AG10803 (cell line): ENCODE data around the gene ARID3A.

ENCODE experiments used
- DNase-seq: peaks from one replicate; pipeline ENCODE4 v3.0.0; 2010; ENCODE audit warnings: low read depth
- H3K4me3 ChIP-seq: 2 replicates; pipeline ENCODE4 v1.5.1; 2011; ENCODE audit warnings: mild to moderate bottlenecking, low read length, control low read depth
- TF ChIP-seq, protein P1 (sequence below): conservative IDR thresholded peaks from 2 replicates; pipeline ENCODE4 v1.5.1; 2011; ENCODE audit warnings: mild to moderate bottlenecking, low read length, control low read depth, inconsistent platforms

The ARID3A gene

DNA sequence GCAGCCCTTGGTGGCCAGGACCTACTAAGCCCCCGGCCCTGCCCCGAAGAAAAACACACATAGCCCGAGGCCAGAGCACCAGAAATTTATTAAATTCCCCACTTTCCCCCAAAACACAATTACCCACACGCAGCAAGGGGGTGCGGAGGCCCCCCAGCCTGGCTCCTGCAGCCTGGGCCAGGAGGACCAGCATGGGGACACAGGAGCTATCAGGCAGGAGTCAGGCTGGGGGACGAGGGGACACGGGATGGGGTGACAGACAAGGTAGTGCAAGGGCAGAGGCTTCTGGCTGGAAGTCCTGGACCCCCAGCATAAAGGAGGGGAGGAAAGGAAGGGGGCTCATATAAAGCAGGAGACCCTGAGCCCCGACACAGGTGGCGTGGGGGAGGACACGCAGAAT lies 29.4 kb upstream of the ARID3A start:
- no peak for DNase-seq
- TF ChIP-seq, protein P1, sequence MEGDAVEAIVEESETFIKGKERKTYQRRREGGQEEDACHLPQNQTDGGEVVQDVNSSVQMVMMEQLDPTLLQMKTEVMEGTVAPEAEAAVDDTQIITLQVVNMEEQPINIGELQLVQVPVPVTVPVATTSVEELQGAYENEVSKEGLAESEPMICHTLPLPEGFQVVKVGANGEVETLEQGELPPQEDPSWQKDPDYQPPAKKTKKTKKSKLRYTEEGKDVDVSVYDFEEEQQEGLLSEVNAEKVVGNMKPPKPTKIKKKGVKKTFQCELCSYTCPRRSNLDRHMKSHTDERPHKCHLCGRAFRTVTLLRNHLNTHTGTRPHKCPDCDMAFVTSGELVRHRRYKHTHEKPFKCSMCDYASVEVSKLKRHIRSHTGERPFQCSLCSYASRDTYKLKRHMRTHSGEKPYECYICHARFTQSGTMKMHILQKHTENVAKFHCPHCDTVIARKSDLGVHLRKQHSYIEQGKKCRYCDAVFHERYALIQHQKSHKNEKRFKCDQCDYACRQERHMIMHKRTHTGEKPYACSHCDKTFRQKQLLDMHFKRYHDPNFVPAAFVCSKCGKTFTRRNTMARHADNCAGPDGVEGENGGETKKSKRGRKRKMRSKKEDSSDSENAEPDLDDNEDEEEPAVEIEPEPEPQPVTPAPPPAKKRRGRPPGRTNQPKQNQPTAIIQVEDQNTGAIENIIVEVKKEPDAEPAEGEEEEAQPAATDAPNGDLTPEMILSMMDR, result no peak
- H3K4me3 ChIP-seq, result no peak overlapping the region

DNA sequence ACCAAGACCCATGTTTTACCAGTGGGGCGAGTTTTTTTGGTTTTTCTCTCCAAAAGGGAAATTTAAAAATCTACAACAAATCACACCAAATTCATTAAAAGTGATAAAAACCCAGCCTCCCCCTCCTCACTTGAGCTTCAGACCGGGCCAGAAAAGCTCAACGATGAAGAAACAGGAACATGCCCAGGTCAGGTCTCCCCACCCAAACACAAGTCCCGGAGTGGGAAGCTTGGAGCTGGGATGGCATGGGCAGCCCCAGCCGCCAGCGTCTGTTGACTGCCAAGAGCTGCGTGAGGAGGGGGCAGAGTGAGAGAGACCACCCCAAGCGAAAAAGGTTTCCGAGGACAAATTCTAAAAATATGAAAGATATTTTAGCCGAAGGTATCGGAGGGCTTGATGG lies 28.8 kb upstream of the ARID3A start:
- DNase-seq, result no peak
- H3K4me3 ChIP-seq, result no peak overlapping the region
- TF ChIP-seq, protein P1, result no peak

DNA sequence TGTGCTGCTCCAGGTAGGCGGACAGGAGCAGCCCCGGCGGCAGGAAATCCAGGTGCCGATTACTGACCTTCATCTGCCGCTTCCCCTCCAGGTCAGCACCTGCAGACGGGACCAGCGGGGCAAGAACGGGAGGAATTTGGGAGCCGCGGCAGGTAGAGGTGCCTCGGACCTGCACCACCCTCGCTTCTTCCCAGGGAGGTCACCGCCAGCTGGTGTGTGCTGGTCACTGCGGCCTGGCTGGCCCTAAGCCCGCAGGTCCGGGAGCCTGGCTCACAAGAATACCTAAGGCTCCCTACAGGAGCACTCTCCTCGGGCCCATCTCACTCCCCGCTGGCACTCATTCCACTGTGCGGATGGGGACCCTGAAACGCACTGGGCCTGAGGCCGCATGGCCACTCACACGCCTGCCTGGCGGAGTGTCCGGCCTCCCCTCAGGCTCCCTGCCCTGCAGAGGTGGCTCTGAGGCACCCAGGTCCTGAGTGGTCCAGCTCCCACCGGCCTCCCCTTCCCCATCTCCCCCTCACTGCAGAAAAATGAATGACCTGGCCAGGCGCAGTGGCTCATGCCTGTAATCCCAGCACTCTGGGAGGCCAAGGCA lies 28.3 kb upstream of the ARID3A start:
- no peak overlapping the region for H3K4me3 ChIP-seq
- DNase-seq, result no peak
- TF ChIP-seq, protein P1, result no peak

DNA sequence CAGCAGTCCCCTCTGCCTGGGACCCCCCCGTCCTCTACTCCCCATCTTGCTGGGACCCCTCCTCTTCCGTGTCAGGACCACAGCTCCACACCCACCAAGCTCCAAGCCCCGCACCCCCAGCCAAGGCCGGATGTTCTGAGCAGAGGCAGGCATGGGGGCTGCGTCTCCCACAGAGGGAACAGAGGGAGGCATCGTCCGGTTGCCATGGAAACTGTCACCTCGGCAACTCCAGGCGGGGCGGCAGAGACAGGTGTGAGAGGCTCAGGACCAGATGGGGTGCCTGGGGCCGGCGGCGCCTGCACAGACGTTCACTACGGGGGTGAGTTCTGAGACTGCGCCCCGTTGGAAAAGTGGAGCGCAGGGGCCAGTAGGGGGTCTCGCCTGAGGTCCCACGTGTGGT lies 27.2 kb upstream of the ARID3A start:
- DNase-seq, result no peak
- no peak overlapping the region for H3K4me3 ChIP-seq
- TF ChIP-seq, protein P1, result no peak

DNA sequence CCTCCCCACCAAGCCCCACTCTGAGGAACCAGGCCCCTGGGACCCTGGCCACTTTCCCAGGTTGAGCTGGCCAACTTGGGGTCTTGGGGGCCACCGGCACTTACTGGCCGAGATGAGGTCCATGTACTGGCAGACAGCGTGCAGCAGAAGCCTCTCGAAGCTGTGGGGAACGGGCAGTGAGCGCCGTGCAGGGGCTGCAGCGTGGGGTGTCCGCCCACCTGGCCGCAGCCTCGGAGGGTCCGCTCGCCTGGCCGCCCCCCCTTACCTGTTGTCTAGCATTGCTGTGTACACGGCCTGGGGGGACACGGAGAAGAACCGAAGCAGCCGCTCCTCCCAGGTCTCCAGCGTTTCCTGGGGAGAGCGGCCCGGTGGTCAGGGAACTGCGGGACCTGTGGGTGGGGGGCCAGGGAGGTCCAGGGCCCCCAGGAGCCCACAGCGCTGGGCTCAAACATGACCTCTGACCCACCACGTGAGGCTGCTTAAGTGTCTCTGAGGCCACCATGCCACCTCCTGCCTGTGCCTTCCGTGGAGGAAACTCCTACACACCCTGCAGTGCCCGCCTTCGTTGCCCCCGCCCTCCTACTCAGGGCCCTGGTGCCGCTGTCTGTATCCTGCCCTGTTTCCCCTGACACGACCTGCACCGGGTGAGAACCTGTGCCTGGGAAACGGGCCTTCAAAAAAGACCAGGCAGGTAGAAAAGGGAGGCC lies 26.3 kb upstream of the ARID3A start:
- TF ChIP-seq, protein P1, result no peak
- DNase-seq, result no peak
- no peak overlapping the region for H3K4me3 ChIP-seq

DNA sequence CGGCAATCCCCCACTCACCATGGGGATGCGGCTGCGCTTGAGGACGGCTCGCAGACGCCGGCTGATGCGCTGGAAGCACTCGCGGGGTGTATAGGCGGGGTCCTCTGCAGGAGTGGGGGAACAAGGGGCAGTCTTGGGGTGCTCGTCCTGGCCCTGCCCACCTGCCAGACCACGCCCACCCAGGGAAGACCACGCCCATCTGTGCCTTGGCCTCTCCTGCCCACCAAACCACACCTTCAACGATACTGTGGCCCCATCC lies 25.9 kb upstream of the ARID3A start:
- no peak for DNase-seq
- H3K4me3 ChIP-seq, result no peak overlapping the region
- TF ChIP-seq, protein P1, result no peak

DNA sequence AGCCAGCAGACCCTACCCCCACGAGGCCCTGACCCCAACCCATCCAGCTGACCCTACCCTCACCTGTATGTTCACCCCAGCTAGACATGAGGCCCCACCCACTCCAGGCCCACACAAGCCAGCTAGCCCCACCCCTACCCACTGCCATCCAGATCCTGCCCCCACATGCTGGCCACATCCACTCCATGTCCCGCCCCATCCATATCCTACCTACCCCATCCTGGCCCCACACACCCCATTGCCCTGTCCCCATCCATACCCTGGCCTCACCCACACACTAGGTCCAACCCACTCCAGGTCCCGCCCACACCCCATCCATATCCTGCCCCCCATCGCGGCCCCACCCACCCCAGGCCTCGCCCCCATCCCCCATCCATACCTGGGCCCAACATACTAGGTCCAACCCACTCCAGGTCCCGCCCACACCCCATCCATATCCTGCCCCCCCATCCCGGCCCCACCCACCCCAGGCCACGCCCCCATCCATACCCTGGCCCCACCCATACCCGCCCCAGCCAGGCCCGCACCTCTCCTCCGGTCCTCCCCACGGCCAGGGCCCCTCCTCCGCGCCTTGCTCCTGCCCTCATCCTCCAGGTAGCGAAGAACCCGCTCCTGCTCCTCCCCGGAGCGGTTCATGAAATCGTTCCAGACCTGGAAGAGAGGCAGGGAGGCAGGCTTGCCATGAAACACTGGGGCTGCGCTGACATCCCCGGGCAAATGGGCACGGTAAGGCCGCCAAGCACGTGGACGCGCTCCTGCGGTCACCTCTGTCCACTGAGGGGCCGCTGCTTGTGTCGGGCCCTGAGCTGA lies 25.3 kb upstream of the ARID3A start:
- TF ChIP-seq, protein P1, result no peak
- no peak overlapping the region for H3K4me3 ChIP-seq
- DNase-seq, result no peak
